HL-60 (cell line): ENCODE results near the gene IRAG1.

Experiments used
- DNase-seq, 2 experiments: peaks; one replicate each; pipeline ENCODE4 v3.0.0-alpha.2; 2010 to 2020; ENCODE audit warnings: low read depth in 1 of 2, low spot score in 1 of 2
- H3K27ac ChIP-seq: fragments of 250-450 bp; sonication (Bioruptor Pico); replicated peaks from 2 replicates; pipeline ENCODE4 v1.5.1; 2020; ENCODE audit warnings: mild to moderate bottlenecking, moderate library complexity
- H3K27me3 ChIP-seq: fragments of 250-450 bp; sonication (Bioruptor Pico); 2 replicates; pipeline ENCODE4 v1.5.1; 2021; ENCODE audit warnings: mild to moderate bottlenecking, moderate library complexity; ENCODE audit not compliant: insufficient read depth, poor library complexity, severe bottlenecking
- H3K4me3 ChIP-seq: replicated peaks from 2 replicates; pipeline ENCODE4 v1.5.1; 2011; ENCODE audit warnings: mild to moderate bottlenecking, control low read depth, low read length; ENCODE audit not compliant: insufficient read depth
- CTCF ChIP-seq: IDR thresholded peaks from one replicate; pipeline ENCODE4 v1.5.1; 2011; ENCODE audit warnings: low read length, control low read depth, inconsistent platforms; ENCODE audit not compliant: insufficient read depth
- GABPA ChIP-seq: IDR thresholded peaks from 2 replicates; pipeline ENCODE4 v1.6.1; 2012; ENCODE audit warnings: low read depth
- POLR2AphosphoS5 ChIP-seq: IDR thresholded peaks from 2 replicates; pipeline ENCODE4 v1.6.1; 2012; ENCODE audit warnings: low read depth
- REST ChIP-seq: IDR thresholded peaks from 2 replicates; pipeline ENCODE4 v1.6.1; 2012; ENCODE audit warnings: low read depth; ENCODE audit not compliant: insufficient replicate concordance
- SPI1 ChIP-seq: IDR thresholded peaks from 2 replicates; pipeline ENCODE4 v1.6.1; 2012; ENCODE audit warnings: low read depth, mild to moderate bottlenecking, borderline replicate concordance

The IRAG1 gene

DNA sequence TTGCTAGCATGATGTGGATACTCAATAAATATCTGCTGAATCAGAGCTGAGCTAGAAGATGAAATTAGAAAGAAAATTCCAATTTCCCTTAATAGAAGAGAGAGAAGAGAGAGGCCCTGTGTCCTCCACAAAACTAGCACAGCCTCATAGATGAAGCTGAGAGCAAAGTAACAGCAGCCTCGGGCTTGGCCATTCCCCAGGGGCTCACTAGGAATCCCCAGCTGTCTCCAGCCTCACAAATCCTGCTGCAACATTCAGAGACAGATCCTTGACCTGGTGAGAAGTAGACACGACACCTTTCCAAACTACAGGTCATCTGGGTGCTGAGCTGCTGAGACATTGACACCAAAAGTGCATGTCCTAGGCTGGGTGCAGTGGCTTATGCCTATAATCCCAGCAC lies 26.1 kb upstream of the IRAG1 start:
- Histone ChIP-seq H3K27ac (no peak overlapping the region), H3K4me3 (no peak overlapping the region), H3K27me3 (no peaks in the 10 kb centered on the region)
- DNase-seq = no peak
- no peak for TF ChIP-seq REST
- TF ChIP-seq SPI1 = no peak
- TF ChIP-seq CTCF = no peak
- TF ChIP-seq GABPA = no peak
- no peak for TF ChIP-seq POLR2AphosphoS5

GRCh38 chr11:10716543-10717259 lies 23.1 kb upstream of the IRAG1 start:
- H3K4me3 ChIP-seq = no peak overlapping the region
- H3K27ac ChIP-seq = no peak overlapping the region
- TF ChIP-seq GABPA (no peak), POLR2AphosphoS5 (no peak)
- no peaks in the 10 kb centered on the region for H3K27me3 ChIP-seq
- DNase-seq = no peak

DNA sequence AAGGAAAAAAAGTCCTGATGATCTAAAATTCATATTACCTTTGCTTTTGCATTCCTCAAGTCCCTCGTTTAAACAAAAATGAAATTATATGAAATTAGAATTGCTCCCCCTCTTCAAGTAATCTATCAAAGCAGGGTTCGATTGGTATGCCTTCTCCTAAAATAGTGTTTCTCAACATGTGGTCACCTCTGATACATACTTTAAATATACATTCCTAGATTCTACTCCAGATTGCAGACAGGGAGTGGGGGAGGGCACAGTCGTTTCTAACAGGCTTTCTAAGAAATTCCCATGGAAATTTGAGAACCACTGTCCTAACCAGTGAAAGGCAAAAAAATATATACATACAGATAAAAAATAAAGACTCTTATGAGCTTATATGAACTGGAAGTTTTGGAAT lies 22.6 kb upstream of the IRAG1 start:
- Histone ChIP-seq H3K4me3 (no peak overlapping the region), H3K27me3 (no peaks in the 10 kb centered on the region), H3K27ac (no peak overlapping the region)
- TF ChIP-seq CTCF = no peak
- TF ChIP-seq POLR2AphosphoS5 = no peak
- no peak for TF ChIP-seq REST
- no peak for TF ChIP-seq GABPA
- TF ChIP-seq SPI1 = no peak
- DNase-seq = no peak

GRCh38 chr11:10715571-10715970 lies 22.0 kb upstream of the IRAG1 start:
- TF ChIP-seq CTCF (no peak), POLR2AphosphoS5 (no peak), REST (no peak), SPI1 (no peak), GABPA (no peak)
- Histone ChIP-seq H3K27ac (no peak overlapping the region), H3K27me3 (no peaks in the 10 kb centered on the region), H3K4me3 (no peak overlapping the region)
- DNase-seq = no peak
